Measurements from ENCODE around the gene MACROH2A1.

The MACROH2A1 gene

GRCh38 chr5:135294793-135295192 is 104.2 kb downstream of the MACROH2A1 start:
- Histone ChIP-seq H3K4me3 (ENCODE audit: low read depth, low read length, poor library complexity, severe bottlenecking) (no peak overlapping the region), H3K27me3 (ENCODE audit: insufficient read depth, low read length) (no peaks in the 10 kb centered on the region), H3F3A (ENCODE audit: insufficient read depth, low read length) (no peaks in the 10 kb centered on the region), H4K20me1 (ENCODE audit: insufficient read depth, low read length) (no peaks in the 10 kb centered on the region), H3K4me1 (ENCODE audit: insufficient read depth, low read length, severe bottlenecking) (no peaks in the 10 kb centered on the region), H3K36me3 (ENCODE audit: insufficient read depth, low read length) (no peaks in the 10 kb centered on the region), H3K9me3 (ENCODE audit: low read length) (no peaks in the 10 kb centered on the region), H3K27ac (ENCODE audit: low read depth, low read length, poor library complexity, severe bottlenecking) (no peak overlapping the region), H3K9ac (ENCODE audit: low read length) (no peak overlapping the region), H3K9me2 (ENCODE audit: low read depth, low read length) (no peaks in the 10 kb centered on the region), H2AFZ (ENCODE audit: low read length) (no peak overlapping the region), H3K79me2 (ENCODE audit: insufficient read depth, low read length) (no peaks in the 10 kb centered on the region), H3K4me2 (ENCODE audit: low read length) (no peak overlapping the region)
- TF ChIP-seq EZH2 (IDR thresholded peaks at IDR 0.05; ENCODE audit: borderline replicate concordance, low read length) (no peak), CTCF (IDR thresholded peaks at IDR 0.05; ENCODE audit: low read length) (no peak)

- no peaks in the 10 kb centered on the region for H3K4me1 ChIP-seq (ENCODE audit: insufficient read depth, low read length, severe bottlenecking)
- H3K9me3 ChIP-seq (ENCODE audit: low read length): no peaks in the 10 kb centered on the region
- H3F3A ChIP-seq (ENCODE audit: insufficient read depth, low read length): no peaks in the 10 kb centered on the region
- H3K4me3 ChIP-seq (ENCODE audit: low read depth, low read length, poor library complexity, severe bottlenecking): no peak overlapping the region
- TF ChIP-seq EZH2 (IDR thresholded peaks at IDR 0.05; ENCODE audit: borderline replicate concordance, low read length): no peak
- no peak for TF ChIP-seq CTCF (IDR thresholded peaks at IDR 0.05; ENCODE audit: low read length)
- no peak overlapping the region for H2AFZ ChIP-seq (ENCODE audit: low read length)
- H3K9me2 ChIP-seq (ENCODE audit: low read depth, low read length): no peaks in the 10 kb centered on the region
- no peaks in the 10 kb centered on the region for H3K36me3 ChIP-seq (ENCODE audit: insufficient read depth, low read length)
- no peak overlapping the region for H3K27ac ChIP-seq (ENCODE audit: low read depth, low read length, poor library complexity, severe bottlenecking)
- H3K79me2 ChIP-seq (ENCODE audit: insufficient read depth, low read length): no peaks in the 10 kb centered on the region
- no peak overlapping the region for H3K4me2 ChIP-seq (ENCODE audit: low read length)
- H4K20me1 ChIP-seq (ENCODE audit: insufficient read depth, low read length): no peaks in the 10 kb centered on the region
- H3K27me3 ChIP-seq (ENCODE audit: insufficient read depth, low read length): no peaks in the 10 kb centered on the region
- no peak overlapping the region for H3K9ac ChIP-seq (ENCODE audit: low read length)
Observed at GRCh38 chr5:135289651-135290050, 109.4 kb downstream of the MACROH2A1 start.

DNA sequence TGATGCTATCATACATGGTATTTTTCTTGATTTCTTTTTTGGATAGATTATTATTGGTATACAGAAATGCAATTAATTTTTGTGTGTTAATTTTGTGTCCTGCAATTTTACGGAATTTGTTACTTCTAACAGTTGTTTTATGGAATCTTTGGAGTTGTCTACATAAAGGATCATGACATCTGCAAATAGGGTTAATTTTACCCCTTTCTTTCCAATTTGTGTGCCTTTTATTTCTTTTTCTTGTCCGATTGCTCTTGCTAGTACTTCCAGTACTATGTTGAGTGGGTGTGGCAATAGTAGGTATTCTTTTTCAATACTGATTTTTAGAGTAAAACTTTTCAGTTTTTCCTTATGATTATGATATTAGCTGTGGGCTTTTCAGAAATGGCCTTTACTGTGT is 111.5 kb downstream of the MACROH2A1 start:
- Histone ChIP-seq H3K27ac (ENCODE audit: low read depth, low read length, poor library complexity, severe bottlenecking) (no peak overlapping the region), H2AFZ (ENCODE audit: low read length) (no peak overlapping the region), H3F3A (ENCODE audit: insufficient read depth, low read length) (no peaks in the 10 kb centered on the region), H3K4me1 (ENCODE audit: insufficient read depth, low read length, severe bottlenecking) (no peaks in the 10 kb centered on the region), H3K79me2 (ENCODE audit: insufficient read depth, low read length) (no peaks in the 10 kb centered on the region), H3K9me2 (ENCODE audit: low read depth, low read length) (no peaks in the 10 kb centered on the region), H3K4me2 (ENCODE audit: low read length) (no peak overlapping the region), H3K36me3 (ENCODE audit: insufficient read depth, low read length) (no peaks in the 10 kb centered on the region), H3K27me3 (ENCODE audit: insufficient read depth, low read length) (no peaks in the 10 kb centered on the region), H3K9me3 (ENCODE audit: low read length) (no peaks in the 10 kb centered on the region), H3K9ac (ENCODE audit: low read length) (no peak overlapping the region), H4K20me1 (ENCODE audit: insufficient read depth, low read length) (no peaks in the 10 kb centered on the region), H3K4me3 (ENCODE audit: low read depth, low read length, poor library complexity, severe bottlenecking) (no peak overlapping the region)
- TF ChIP-seq CTCF (IDR thresholded peaks at IDR 0.05; ENCODE audit: low read length) (no peak), EZH2 (IDR thresholded peaks at IDR 0.05; ENCODE audit: borderline replicate concordance, low read length) (no peak)
